NCI-H82 (cell line): Measurements from ENCODE around the gene PPP2R2C.
A peak's percentile ranks its signal among the peaks of the same experiment; 100 is the strongest.

Experiments
- DNase-seq: peaks from one replicate; lab custom pipeline; 2025; lab: John Stamatoyannopoulos, UW

PPP2R2C gene

DNA sequence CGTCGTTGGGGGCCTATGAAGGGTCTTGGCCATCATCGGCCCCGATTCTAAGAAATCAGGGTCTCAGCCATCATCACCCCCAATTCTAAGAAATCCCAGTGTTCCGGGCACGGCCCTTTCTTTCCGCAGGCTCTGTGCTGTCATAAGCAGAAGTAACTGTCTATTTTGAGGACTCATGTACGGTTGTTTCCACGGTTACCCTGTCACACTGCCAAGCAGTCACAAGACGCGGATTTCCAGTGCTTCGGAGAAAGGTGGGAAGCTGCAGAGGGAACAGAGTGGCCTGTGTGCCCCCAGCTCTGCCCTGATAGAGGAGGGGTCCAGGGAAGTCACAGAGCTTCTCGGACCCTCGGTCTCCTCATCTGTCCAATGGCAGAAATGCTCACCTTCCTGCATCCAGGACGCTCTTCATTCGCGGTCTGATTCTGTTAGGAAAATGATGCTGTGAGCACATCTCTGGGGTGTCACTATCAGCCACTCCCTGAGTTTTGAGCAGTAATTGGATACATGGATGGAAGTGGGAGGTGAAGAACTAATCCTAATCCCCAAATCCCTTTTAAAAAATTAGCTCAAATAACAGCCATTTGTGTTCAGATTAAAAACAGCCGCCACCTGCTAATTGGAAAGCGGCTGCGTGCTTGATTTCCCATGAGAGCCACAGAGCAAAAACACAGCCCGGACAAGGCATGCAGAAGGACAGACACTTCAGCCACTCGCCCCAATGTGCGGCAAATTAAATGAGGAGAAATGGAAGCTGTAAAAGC, 129.7 kb downstream of the PPP2R2C start:
- DNase-seq: peak; percentile 91

DNA sequence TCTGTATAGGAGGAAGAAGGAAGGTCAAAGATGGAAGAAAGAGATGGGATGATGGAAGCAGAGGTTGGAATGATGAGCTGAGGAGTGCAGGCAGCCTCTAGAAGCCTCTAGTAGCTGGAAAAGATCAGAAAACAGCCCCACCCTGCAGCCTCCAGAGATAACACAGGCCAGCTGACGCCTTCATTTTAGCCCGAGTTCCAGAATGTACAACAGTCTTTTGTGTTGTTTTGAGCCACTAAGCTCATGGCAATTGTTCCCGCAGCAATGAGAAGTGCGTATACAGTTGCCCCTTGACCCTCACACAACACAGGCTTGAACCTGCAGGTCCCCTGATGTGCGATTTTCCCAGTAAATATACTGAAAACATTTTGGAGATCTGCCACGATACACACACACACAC, 130.7 kb downstream of the PPP2R2C start:
- DNase-seq: no peak

DNA sequence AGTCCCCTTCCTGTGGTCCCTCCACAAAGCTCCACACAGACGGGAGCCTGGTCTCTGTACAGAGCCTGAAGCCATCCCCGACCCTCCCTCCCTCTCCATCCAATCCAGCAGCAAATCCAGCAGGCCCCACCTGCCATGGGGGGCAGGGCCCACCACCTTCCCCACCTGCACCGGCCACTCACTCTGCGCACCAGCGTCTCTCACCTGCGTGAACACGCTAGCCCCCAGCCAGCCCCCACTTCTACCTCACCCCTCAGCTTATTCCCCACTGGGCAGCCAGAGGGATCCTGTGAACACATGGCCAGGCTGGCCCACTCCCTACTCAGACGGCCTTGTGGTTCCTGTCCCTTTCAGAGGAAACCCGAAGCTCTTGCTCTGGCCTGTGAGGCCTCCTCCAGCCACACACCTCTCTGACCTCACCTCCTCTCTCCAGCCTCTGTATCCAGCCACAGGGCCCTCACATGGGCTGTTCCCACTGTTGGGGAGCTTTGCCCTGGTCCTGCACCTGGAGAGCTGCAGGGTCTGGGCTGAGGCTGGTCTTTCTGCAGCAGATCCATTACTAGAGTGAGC, 131.9 kb downstream of the PPP2R2C start:
- no peak for DNase-seq

DNA sequence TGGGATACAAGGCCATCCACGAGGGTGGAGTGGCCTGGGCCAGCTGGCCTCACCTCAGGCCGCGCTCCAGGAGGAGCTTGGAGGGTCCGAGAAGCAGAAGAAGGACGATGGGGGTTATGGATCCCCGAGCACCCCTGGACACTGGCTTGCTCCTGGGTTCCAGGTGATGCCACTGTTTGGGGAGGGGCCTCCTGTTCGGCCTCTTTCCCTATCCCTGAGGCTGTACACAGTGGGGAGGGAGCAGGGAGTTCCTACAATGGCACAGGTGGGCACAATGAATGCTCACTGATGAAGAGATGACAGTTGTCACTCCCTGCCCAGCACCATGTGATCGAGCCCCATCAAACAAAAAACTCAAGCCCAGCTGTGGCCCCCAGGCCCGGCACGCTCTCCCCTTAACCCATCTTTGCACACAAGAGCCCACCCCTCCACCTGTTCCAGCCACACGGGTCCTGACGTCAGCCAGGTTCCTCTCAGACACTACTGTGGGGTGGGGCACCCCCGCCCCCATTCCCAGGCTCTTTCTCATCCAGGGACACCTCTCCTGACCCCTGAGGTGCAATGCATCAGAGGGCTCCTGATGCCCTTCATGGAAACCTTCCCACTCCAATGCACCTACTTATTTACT, 132.5 kb downstream of the PPP2R2C start:
- no peak for DNase-seq

- no peak for DNase-seq
Observed at GRCh38 chr4:6338951-6339817, 133.2 kb downstream of the PPP2R2C start.

DNA sequence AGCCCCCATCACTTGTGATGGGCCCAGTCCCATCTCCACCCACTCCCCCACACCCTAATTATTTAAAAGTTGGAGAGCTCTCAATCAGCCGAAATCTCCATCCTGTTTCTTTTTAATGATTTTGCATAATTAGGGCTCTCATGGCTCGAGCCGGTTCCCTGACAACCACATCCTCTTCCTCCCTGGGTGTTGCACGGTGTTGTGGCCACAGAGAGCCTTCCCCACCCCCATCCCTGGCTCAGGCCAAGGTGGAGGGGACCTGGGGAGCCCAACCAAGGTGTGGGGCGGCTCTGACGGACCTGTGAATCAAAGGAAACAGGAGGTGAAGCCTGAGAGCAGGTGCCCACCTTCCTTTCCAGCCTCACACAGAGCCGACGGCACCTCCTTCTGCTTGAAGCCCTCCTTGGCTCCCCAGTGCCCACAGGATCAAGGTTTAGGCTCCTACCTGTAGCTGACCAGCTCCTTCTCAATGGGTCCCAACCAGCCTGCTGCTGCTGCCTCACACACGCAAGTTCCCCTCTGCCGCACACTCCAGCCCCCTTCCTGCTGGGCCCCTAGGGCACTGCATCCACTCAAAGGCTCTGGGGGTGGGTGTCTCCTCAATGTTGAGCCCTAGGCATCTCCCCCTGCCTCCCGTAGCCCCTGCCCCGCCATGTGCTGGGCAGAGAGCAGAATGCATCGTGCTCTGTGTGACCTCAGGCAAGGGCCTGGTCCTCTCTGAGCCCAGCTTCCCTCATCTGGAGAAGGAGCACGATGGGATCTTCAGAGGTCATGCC, 134.1 kb downstream of the PPP2R2C start:
- no peak for DNase-seq

DNA sequence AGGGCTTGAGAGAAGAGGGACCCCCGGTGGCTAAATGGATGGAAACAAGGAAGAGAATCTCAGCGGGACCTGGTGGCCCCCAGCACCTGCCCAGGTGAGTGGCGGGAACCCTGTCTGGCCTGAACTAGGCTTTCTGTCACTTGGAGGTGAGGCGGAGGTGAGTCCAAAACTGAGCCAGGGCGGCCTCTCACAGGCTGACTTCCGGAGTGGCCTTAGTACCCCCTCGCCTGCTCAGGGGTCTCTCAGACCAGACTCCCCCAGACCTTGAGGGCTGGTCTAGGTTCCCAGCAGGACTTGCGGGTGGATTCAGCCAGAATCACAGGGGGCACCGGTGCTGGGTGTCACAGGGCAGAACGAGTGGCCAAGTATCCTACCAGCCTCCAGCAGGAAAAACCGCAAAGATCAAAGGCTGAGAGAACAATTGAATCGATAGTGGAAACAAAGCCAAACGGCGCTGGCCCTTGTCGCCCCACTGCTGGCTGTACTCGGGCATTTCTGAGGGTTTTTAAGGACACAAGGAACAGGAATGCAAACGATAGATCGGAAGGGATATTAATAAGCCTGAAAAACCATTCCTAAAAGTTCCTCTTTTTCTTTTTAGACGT, 135.0 kb downstream of the PPP2R2C start:
- DNase-seq: no peak

- no peak for DNase-seq
Observed at GRCh38 chr4:6336166-6336565, 136.2 kb downstream of the PPP2R2C start.

DNA sequence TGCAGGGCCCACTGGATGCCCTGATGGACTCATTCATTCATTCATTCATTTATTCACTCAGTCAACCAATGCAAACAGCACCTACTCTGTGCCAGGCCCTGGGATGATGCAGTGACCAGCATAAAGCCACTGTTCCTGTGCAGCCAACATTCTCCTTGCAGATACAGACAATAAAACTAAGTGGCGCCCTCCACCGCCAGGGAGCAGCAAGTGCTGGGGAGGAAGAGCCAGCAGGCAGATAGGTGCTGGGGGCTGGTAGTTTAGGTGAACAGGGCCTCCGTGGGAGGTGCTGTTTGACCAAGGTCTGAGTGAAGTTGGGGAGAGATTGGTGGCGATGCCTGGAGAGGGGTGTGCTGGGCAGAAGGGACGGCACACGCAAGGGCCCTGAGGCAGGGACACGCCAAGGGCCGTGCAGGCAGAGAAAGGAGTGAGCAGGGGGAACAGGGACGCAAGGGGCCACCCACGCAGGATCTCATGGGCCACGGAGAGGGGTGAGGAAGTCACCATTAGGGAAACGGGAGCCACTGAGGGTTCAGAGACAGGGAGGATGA, 137.3 kb downstream of the PPP2R2C start:
- DNase-seq: no peak

DNA sequence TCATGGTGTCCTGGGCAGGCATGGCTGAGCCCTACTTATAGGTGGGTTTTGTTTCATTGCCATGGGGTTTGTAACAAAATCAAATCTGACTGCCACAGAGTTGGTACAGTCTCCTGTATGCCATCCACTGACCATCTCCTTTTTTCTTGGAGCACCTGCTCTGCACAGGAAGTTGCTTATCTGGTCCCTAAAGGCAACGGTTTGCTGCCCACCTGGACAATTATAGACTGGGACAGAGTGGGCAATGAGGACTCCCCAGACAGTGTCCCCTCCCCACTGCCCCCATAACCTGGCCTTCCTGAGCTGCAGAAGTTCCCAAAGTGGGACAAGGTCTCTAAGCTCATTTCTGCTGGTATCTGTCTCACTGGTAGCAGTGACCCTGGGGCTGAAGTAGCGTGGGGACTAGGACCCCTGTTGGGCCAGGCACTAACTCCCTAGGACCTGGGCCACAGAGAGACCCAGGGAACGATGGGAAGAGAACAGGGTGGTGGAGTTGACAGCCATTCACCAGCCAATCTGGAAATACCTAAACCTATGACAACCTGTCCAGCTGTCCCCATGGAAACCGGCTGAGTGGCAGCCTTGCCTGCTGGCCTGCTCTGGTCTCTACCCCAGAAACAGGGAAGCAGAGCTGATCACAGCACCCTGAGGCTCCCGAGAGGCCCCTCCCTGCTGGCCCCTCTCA, 138.1 kb downstream of the PPP2R2C start:
- no peak for DNase-seq

DNA sequence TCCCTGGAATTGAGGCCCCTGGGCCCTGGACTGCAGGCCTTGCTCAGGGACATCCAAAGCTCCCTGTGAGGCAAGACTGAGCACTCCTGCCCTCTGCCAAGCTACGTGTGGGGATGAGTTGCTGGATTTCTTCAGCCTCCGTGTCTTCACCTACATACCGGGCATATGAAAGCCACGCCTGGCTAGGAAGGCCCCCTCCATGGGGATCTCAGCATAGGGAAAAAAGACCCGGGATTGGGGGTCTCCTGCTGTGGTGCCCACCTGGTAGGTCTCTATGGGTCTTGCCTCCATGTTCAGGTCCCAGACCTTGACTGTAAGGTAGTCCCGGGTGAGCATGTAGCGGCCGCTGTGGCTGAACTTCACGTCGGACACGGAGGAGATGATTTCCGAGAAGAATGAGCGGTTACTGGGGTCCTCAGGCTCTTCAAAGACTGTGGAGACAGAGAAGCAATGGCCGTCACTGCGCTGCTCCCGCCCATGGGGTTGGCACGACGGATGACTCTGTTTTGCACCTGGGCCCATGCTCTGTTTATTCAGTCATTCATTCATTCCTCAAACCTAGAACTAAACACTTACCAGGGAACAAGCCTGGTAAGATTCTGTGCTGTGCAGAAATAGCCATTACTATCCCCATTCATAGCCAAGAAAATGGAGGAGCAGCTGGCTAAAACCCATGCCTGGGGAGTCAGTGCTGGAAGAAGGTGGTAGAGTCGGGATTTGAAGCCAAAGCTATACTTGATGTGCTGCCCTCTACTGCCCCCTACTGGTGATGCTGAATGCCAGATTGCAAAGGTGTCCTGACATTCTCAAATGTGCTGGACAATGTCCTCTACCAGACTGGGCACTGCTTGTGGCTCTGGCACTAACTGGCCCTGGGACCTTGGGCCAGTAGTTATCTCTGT, 138.9 kb downstream of the PPP2R2C start:
- peak; percentile 36 for DNase-seq

DNA sequence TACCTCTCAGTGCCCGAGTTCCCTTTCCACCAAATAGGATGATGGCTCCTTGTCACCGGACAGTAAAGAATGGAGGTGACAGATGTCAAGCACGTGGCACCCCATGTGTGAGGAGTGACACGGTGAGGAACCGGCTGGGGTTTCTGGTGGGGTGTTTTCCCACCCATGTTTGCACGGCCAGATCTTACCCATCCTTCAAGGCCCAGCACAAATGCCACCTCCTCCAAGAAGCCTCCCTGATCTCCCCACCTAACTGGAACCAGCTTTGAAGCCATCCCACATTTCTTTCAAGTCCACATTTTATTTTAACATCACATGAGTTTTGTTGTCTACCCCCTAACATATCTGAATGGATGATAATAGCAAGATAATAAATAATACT, 139.8 kb downstream of the PPP2R2C start:
- DNase-seq: no peak

GRCh38 chr4:6332042-6332668, 140.3 kb downstream of the PPP2R2C start:
- peak; percentile 49 for DNase-seq

DNA sequence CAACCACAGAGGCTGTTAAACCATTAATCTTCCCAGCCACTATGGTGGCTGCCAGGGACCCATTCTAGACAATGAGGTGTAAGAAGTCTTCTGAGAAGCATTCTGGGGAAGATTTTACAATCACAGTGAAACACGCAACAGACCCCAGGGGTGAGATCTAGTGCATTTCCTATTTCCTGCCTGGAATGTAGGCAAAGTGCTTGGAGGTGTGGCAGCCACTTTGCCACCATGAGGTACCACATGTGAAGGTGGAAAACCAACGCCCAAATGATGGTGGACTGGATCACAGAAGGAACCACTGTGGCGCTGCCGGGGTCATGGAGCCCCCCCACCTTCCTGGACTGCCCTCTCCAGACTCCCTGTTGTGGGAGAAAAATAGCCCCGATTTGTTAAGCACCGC, 140.9 kb downstream of the PPP2R2C start:
- DNase-seq: no peak

- DNase-seq: peak; percentile 64
Observed at GRCh38 chr4:6331018-6331417, 141.4 kb downstream of the PPP2R2C start.

DNA sequence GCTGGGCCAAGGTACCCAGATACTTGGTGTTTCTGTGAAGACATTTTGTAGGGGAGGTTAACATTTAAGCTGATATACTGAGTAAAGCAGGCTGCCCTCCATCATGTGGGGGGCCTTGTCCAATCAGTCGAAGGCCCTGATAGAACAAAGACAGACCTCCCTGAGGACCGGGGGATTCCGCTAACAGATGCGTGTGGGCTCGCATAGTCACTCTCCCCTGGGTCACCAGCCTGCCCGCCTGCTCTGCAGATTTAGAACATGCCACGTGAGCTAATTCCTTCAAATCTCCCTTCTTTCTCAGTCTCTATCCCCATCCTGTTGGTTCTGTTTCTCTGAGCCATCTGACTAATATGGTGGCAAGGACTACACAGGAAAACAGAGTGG, 142.0 kb downstream of the PPP2R2C start:
- peak; percentile 25 for DNase-seq

DNA sequence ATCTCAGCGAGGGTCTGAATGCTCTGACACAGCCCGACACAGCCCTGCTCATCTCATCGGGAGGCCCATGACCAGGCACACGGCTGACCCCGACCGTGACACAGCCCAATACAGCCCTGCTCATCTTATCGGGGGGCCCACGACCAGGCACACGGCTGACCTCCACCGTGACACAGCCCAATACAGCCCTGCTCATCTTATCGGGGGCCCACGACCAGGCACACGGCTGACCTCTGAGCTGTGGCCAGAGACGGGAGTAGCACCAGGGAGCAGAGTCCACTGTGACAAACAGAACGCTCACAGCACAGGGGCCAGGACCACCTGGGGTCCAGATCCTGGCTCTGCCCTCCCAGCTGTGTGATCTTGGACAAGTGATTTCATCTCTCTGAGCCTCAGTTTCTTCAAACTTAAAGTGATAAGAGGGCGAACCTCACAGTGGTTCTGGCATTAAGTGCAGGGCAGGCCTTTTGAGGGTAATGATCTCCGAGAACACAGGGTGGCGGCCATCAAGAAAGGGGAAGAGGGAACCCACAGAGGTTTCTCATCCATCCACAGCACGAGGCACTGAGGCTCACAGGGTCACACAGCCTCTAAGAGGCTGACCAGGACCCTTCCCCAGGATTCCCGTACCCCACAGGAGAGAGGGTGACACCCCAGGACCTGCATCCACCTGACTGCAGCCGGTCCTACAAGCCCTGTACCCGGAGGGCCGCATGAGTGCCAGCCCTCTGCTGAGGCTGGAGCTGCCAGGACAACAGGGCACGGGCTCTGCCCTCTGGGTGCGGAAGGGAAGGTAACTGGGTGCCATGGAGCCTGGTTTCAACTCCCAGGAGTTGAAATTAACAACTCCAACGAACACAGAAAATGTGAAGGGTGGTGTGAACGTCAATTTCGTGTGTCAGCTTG, 142.7 kb downstream of the PPP2R2C start:
- DNase-seq: no peak

- no peak for DNase-seq
Observed at GRCh38 chr4:6328526-6328925, 143.9 kb downstream of the PPP2R2C start.
